MM.1S (cell line): Measurements from ENCODE around the gene SNX25.

Experiments
- DNase-seq: peaks from one replicate; pipeline ENCODE4 v3.0.0-alpha.2; 2015
- H2AFZ ChIP-seq: fragments of 300-600 bp; sonication (generic); 2 replicates; pipeline ENCODE4 v1.6.0; 2016; ENCODE audit warnings: antibody characterized with exemption, low read length
- H3F3A ChIP-seq: fragments of 300-600 bp; sonication (generic); 2 replicates; pipeline ENCODE4 v1.6.1; 2016; ENCODE audit warnings: mild to moderate bottlenecking, antibody characterized with exemption, low read length, moderate library complexity, mixed read lengths; ENCODE audit not compliant: insufficient read depth
- H3K27ac ChIP-seq: fragments of 300-600 bp; sonication (generic); 2 replicates; pipeline ENCODE4 v1.5.1; 2016; ENCODE audit warnings: mild to moderate bottlenecking, low read length
- H3K27me3 ChIP-seq: fragments of 300-600 bp; sonication (generic); replicated peaks from 2 replicates; pipeline ENCODE4 v1.6.0; 2016; ENCODE audit warnings: low read length; ENCODE audit not compliant: insufficient read depth
- H3K36me3 ChIP-seq: fragments of 300-600 bp; sonication (generic); replicated peaks from 2 replicates; pipeline ENCODE4 v1.6.1; 2016; ENCODE audit warnings: mild to moderate bottlenecking, low read length, mixed read lengths; ENCODE audit not compliant: insufficient read depth
- H3K4me1 ChIP-seq: fragments of 300-600 bp; sonication (generic); 2 replicates; pipeline ENCODE4 v1.6.1; 2016; ENCODE audit warnings: low read length, mixed read lengths
- H3K4me2 ChIP-seq: fragments of 300-600 bp; sonication (generic); 2 replicates; pipeline ENCODE4 v1.6.0; 2016; ENCODE audit warnings: low read depth, low read length
- H3K4me3 ChIP-seq: fragments of 300-600 bp; sonication (generic); 2 replicates; pipeline ENCODE4 v1.5.1; 2016; ENCODE audit warnings: low read length, mixed read lengths
- H3K79me2 ChIP-seq: fragments of 300-600 bp; sonication (generic); 2 replicates; pipeline ENCODE4 v1.6.1; 2016; ENCODE audit warnings: mixed run types, low read length, mixed read lengths
- H3K9ac ChIP-seq: fragments of 300-600 bp; sonication (generic); 2 replicates; pipeline ENCODE4 v1.6.1; 2016; ENCODE audit warnings: low read length, mixed read lengths
- H3K9me2 ChIP-seq: fragments of 300-600 bp; sonication (generic); replicated peaks from 2 replicates; pipeline ENCODE4 v1.6.1; 2016; ENCODE audit warnings: mild to moderate bottlenecking, low read length, mixed read lengths; ENCODE audit not compliant: insufficient read depth
- H3K9me3 ChIP-seq: fragments of 300-600 bp; sonication (generic); replicated peaks from 2 replicates; pipeline ENCODE4 v1.6.1; 2016; ENCODE audit warnings: mild to moderate bottlenecking, low read length, mixed read lengths; ENCODE audit not compliant: insufficient read depth
- H4K20me1 ChIP-seq: fragments of 300-600 bp; sonication (generic); 2 replicates; pipeline ENCODE4 v1.6.1; 2016; ENCODE audit warnings: mild to moderate bottlenecking, low read length, moderate library complexity, mixed read lengths; ENCODE audit not compliant: insufficient read depth
- CTCF ChIP-seq: fragments of 300-600 bp; sonication (generic); IDR thresholded peaks from 2 replicates; pipeline ENCODE4 v1.5.1; 2016; ENCODE audit warnings: antibody characterized with exemption, low read length, mixed read lengths
- EZH2 ChIP-seq: fragments of 300-600 bp; sonication (generic); optimal IDR thresholded peaks from 2 replicates; pipeline ENCODE3; 2017; ENCODE audit warnings: low read depth, mild to moderate bottlenecking, antibody characterized with exemption, low read length, mixed read lengths
- EZH2phosphoT487 ChIP-seq: fragments of 300-600 bp; sonication (generic); IDR thresholded peaks from 2 replicates; pipeline ENCODE4 v1.6.1; 2018; ENCODE audit warnings: antibody characterized with exemption, low read length

SNX25 gene

GRCh38 chr4:185305979-185306442, 96.6 kb downstream of the SNX25 start:
- peak overlapping the region; percentile 46; the same call in 1 of the 2 replicates for H3K4me2 ChIP-seq
- DNase-seq = no peak
- TF ChIP-seq CTCF = no peak
- TF ChIP-seq EZH2phosphoT487 = no peak
- TF ChIP-seq EZH2 = no peak
- H3K36me3 ChIP-seq = no peaks in the 10 kb centered on the region
- no peak overlapping the region for H3K4me3 ChIP-seq
- H3F3A ChIP-seq = peaks cover 53% of the 10 kb centered on the region
- peaks cover 49% of the 10 kb centered on the region for H3K79me2 ChIP-seq
- no peak overlapping the region for H3K9ac ChIP-seq
- H3K9me2 ChIP-seq = no peaks in the 10 kb centered on the region
- peak overlapping the region; percentile 98; the same call in 1 of the 2 replicates for H3K27ac ChIP-seq
- no peak overlapping the region for H2AFZ ChIP-seq
- no peaks in the 10 kb centered on the region for H3K9me3 ChIP-seq
- peaks cover 74% of the 10 kb centered on the region for H3K4me1 ChIP-seq
- H3K27me3 ChIP-seq = no peaks in the 10 kb centered on the region
- H4K20me1 ChIP-seq = no peaks in the 10 kb centered on the region

GRCh38 chr4:185307136-185307950, 97.9 kb downstream of the SNX25 start:
- Histone ChIP-seq H3K9me3 (no peaks in the 10 kb centered on the region), H3F3A (peaks cover 64% of the 10 kb centered on the region), H3K9ac (peak overlapping the region; percentile 9; the same call in 1 of the 2 replicates), H3K36me3 (no peaks in the 10 kb centered on the region), H3K27ac (peak overlapping the region; percentile 98), H3K4me1 (peaks cover 87% of the 10 kb centered on the region), H3K79me2 (peaks cover 53% of the 10 kb centered on the region), H3K4me2 (peak overlapping the region; percentile 39; the same call in 1 of the 2 replicates), H2AFZ (no peak overlapping the region), H3K4me3 (no peak overlapping the region), H3K27me3 (no peaks in the 10 kb centered on the region), H4K20me1 (no peaks in the 10 kb centered on the region), H3K9me2 (no peaks in the 10 kb centered on the region)
- DNase-seq = peak; percentile 83
- TF ChIP-seq EZH2 (no peak), EZH2phosphoT487 (no peak), CTCF (no peak)

GRCh38 chr4:185309770-185310169, 100.4 kb downstream of the SNX25 start:
- H3K4me3 ChIP-seq = no peak overlapping the region
- H3F3A ChIP-seq = peaks cover 59% of the 10 kb centered on the region
- H3K4me2 ChIP-seq = peak overlapping the region; percentile 55
- peaks cover 75% of the 10 kb centered on the region for H3K4me1 ChIP-seq
- peaks cover 52% of the 10 kb centered on the region for H3K79me2 ChIP-seq
- no peaks in the 10 kb centered on the region; the same call in 1 of the 2 replicates for H3K36me3 ChIP-seq
- H2AFZ ChIP-seq = no peak overlapping the region
- no peaks in the 10 kb centered on the region for H3K9me3 ChIP-seq
- H3K27me3 ChIP-seq = no peaks in the 10 kb centered on the region
- peak; percentile 89 for DNase-seq
- peak overlapping the region; percentile 58 for H3K9ac ChIP-seq
- H3K9me2 ChIP-seq = no peaks in the 10 kb centered on the region
- no peaks in the 10 kb centered on the region for H4K20me1 ChIP-seq
- TF ChIP-seq EZH2phosphoT487 (no peak), EZH2 (no peak), CTCF (no peak)
- peak overlapping the region; percentile 98 for H3K27ac ChIP-seq
